ENCODE measurements around the gene ENPP7. TPM values are rescaled to one million over a fixed set of nuclear protein-coding genes. Genes with fewer than 3 reads are reported as not detected.

ENPP7 gene
- total RNA-seq, 4 donors from 2014 or later, result not detected

DNA sequence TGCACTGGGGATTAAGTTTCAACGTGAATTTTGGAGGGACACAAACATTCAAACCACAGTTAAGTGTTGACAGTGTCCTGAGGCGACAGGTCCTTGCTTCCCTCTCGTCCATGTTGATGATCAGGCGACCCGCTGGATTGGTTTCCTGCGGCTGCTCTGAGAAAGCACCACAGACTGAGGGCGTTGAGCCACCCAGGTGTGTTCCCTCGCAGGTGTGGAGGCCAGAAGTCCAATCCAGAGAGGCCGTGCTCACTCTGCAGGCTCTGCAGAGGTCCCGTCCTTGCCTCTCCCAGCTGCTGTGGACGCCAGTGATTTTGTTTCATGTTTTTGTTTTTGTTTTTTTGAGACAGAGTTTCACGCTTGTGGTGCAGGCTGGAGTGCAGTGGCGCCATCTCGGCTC, 24.8 kb downstream of the ENPP7 start:
- H3K9me3 ChIP-seq, result no peaks in the 10 kb centered on the region
- H3K27ac ChIP-seq, result no peak overlapping the region
- H3K4me1 ChIP-seq, result no peaks in the 10 kb centered on the region
- H3K36me3 ChIP-seq, result no peaks in the 10 kb centered on the region
- no peak overlapping the region for H3K4me3 ChIP-seq
- no peak for ATAC-seq
- TF ChIP-seq CTCF (IDR thresholded peaks at IDR 0.05 in 4 of 5, conservative IDR thresholded peaks at IDR 0.05 in 1 of 5), result no peak
- TF ChIP-seq POLR2A (IDR thresholded peaks at IDR 0.05), result no peak
- intact Hi-C loops (cut with DNase I; ENCODE audit: low total_unique reads), result no loop called here
- H3K27me3 ChIP-seq, result peaks cover 34 to 45% (median 38%) of the 10 kb centered on the region in 3 donors
- DNase-seq, result no peak
- in situ Hi-C loops (cut with MboI; ENCODE audit: low sequenced_read_pairs in 4 of 4), result no loop called here

DNA sequence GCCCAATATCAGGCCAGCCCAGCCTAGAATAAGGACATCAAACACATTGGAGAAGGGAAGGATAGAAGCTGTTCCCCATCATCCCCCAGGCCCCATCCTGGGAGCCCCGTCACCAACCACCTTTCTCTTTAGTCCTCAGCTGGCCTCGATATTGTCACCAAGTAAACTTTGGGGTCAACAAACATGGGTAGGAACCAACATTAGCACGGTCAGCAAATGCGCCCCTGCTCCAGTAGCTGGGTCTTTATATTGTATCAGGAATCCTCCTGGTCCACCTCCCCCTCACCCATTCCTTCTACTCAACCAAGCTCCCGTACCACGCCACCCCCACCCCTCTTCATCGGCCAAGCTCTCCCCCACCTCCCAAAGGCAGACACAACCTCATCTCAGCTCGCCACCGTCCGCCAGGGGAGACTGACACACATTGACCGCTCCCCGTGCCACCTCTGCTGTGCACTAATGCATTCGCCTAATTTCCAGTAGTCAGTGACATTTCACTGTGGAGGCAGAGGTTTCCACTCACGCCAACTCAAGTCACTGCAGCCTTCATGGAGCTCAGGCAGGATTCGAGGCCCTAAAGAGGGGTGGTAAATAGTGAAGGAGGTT, 26.5 kb downstream of the ENPP7 start:
- H3K9me3 ChIP-seq, result no peaks in the 10 kb centered on the region
- no peak overlapping the region for H3K27ac ChIP-seq
- no peak for TF ChIP-seq CTCF (IDR thresholded peaks at IDR 0.05 in 4 of 5, conservative IDR thresholded peaks at IDR 0.05 in 1 of 5)
- no peak for TF ChIP-seq POLR2A (IDR thresholded peaks at IDR 0.05)
- intact Hi-C loops (cut with DNase I; ENCODE audit: low total_unique reads) (no loop called here), in situ Hi-C loops (cut with MboI; ENCODE audit: low sequenced_read_pairs in 4 of 4) (no loop called here)
- no peaks in the 10 kb centered on the region for H3K4me1 ChIP-seq
- no peaks in the 10 kb centered on the region for H3K36me3 ChIP-seq
- DNase-seq, result no peak
- no peak overlapping the region for H3K4me3 ChIP-seq
- H3K27me3 ChIP-seq, result peaks cover 20 to 36% (median 24%) of the 10 kb centered on the region in 3 donors
- no peak for ATAC-seq

DNA sequence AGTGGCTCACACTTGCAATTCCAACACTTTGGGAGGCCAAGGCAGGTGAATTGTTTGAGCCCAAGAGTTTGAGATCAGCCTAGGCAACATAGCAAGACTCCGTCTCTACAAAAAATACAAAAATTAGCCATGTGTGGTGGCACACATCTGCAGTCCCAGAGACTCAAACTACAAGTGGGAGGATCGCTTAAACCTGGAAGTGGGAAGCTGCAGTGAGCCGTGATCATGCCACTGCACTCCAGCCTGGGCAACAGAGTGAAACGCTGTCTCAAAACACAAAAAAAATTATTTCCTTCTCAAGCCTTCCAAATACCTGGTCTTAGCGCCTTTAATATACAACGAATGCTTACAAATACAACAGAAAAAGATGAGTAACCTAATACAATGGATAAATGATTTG, 27.5 kb downstream of the ENPP7 start:
- DNase-seq (no peak), ATAC-seq (no peak)
- no peaks in the 10 kb centered on the region for H3K36me3 ChIP-seq
- intact Hi-C loops (cut with DNase I; ENCODE audit: low total_unique reads), result no loop called here
- H3K27ac ChIP-seq, result no peak overlapping the region
- in situ Hi-C loops (cut with MboI; ENCODE audit: low sequenced_read_pairs in 4 of 4), result no loop called here
- H3K4me1 ChIP-seq, result no peaks in the 10 kb centered on the region
- H3K27me3 ChIP-seq, result peaks cover 17 to 26% (median 18%) of the 10 kb centered on the region in 3 donors
- no peak overlapping the region for H3K4me3 ChIP-seq
- H3K9me3 ChIP-seq, result no peaks in the 10 kb centered on the region
- TF ChIP-seq POLR2A (IDR thresholded peaks at IDR 0.05) (no peak), CTCF (IDR thresholded peaks at IDR 0.05 in 4 of 5, conservative IDR thresholded peaks at IDR 0.05 in 1 of 5) (no peak)

DNA sequence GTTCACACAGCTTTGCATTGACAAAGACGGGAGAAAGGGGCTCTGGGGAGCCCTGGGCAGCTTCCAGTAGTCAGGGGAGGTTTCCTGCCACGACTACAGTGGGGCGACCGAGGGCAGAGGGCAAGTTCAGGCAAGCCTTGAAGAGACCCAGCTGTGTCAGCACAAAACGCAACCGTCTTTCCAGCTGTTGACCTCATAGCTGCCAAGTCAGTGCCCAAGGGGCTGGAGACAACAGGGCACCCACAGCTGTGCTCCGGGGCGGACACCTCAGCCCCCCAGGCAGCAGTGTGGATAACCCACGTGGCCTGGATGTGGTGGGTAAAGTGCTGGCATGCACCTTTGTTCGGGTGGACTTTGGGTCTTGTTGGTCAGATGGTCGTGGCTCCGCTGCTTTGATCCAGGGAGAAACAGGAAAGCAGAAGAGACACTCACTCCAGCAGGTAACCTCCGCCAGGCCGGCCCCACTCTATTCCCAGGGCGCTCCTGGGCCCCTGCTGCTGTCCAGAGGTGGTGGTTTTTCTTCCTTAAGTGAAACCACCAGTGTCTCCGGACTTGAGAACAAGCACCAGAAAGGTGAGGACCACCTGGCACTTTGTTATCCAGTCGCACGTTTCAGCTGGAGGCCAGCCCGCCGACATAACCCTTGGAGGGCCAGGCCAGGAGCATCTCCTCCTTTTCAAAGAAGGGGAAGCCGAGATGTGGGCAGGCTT, 29.6 kb downstream of the ENPP7 start:
- in situ Hi-C loops (cut with MboI; ENCODE audit: low sequenced_read_pairs in 4 of 4), result no loop called here
- DNase-seq (no peak), ATAC-seq (no peak)
- intact Hi-C loops (cut with DNase I; ENCODE audit: low total_unique reads), result no loop called here
- Histone ChIP-seq H3K36me3 (no peaks in the 10 kb centered on the region), H3K4me1 (no peaks in the 10 kb centered on the region), H3K4me3 (no peak overlapping the region), H3K27ac (no peak overlapping the region), H3K9me3 (no peaks in the 10 kb centered on the region), H3K27me3 (peaks cover 13 to 15% (median 14%) of the 10 kb centered on the region in 3 donors)
- TF ChIP-seq CTCF (IDR thresholded peaks at IDR 0.05 in 4 of 5, conservative IDR thresholded peaks at IDR 0.05 in 1 of 5) (no peak), POLR2A (IDR thresholded peaks at IDR 0.05) (no peak)
